Measurements from ENCODE around the gene KRTAP9-1. TPM values are rescaled to one million over a fixed set of nuclear protein-coding genes. Genes with fewer than 3 reads are reported as not detected.

The KRTAP9-1 gene
- total and polyA plus RNA-seq, 4 donors, result not detected

GRCh38 chr17:41150026-41150425, 39.7 kb upstream of the KRTAP9-1 start:
- no peak overlapping the region for H3K4me3 ChIP-seq (ENCODE audit: low read depth in 1 of 3, low read length in 3 of 3)
- peaks cover 0 to 3% (median 0%) of the 10 kb centered on the region in 4 donors for H3K27me3 ChIP-seq (ENCODE audit: control insufficient read depth in 4 of 4, insufficient read depth in 4 of 4, low read length in 3 of 4)
- no peaks in the 10 kb centered on the region for H3K36me3 ChIP-seq (ENCODE audit: control insufficient read depth in 4 of 4, insufficient read depth in 3 of 4, low read depth in 1 of 4, low read length in 3 of 4)
- no peak for DNase-seq (ENCODE audit: low spot score)
- TF ChIP-seq, protein P1, sequence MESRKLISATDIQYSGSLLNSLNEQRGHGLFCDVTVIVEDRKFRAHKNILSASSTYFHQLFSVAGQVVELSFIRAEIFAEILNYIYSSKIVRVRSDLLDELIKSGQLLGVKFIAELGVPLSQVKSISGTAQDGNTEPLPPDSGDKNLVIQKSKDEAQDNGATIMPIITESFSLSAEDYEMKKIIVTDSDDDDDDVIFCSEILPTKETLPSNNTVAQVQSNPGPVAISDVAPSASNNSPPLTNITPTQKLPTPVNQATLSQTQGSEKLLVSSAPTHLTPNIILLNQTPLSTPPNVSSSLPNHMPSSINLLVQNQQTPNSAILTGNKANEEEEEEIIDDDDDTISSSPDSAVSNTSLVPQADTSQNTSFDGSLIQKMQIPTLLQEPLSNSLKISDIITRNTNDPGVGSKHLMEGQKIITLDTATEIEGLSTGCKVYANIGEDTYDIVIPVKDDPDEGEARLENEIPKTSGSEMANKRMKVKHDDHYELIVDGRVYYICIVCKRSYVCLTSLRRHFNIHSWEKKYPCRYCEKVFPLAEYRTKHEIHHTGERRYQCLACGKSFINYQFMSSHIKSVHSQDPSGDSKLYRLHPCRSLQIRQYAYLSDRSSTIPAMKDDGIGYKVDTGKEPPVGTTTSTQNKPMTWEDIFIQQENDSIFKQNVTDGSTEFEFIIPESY (IDR thresholded peaks at IDR 0.05), result no peak
- no peak for TF ChIP-seq FOXA2 (IDR thresholded peaks at IDR 0.05)
- TF ChIP-seq, protein P2, sequence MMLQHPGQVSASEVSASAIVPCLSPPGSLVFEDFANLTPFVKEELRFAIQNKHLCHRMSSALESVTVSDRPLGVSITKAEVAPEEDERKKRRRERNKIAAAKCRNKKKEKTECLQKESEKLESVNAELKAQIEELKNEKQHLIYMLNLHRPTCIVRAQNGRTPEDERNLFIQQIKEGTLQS (IDR thresholded peaks at IDR 0.05), result no peak
- TF ChIP-seq, protein P3, sequence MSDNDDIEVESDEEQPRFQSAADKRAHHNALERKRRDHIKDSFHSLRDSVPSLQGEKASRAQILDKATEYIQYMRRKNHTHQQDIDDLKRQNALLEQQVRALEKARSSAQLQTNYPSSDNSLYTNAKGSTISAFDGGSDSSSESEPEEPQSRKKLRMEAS (IDR thresholded peaks at IDR 0.05), result no peak
- TF ChIP-seq RXRA (IDR thresholded peaks at IDR 0.05), result no peak
- no peak for TF ChIP-seq EGR1 (IDR thresholded peaks at IDR 0.05; ENCODE audit: low read depth in 2 of 2)
- no peak for TF ChIP-seq GABPA (IDR thresholded peaks at IDR 0.05 in 1 of 2, conservative IDR thresholded peaks at IDR 0.05 in 1 of 2)
- no peak for TF ChIP-seq SP1 (IDR thresholded peaks at IDR 0.05)
- TF ChIP-seq YY1 (IDR thresholded peaks at IDR 0.05), result no peak
- no peak for TF ChIP-seq CTCF (IDR thresholded peaks at IDR 0.05; ENCODE audit: low read depth, low read length, missing input control)
- TF ChIP-seq NR2F2 (IDR thresholded peaks at IDR 0.05), result no peak
- no peak for TF ChIP-seq RAD21 (IDR thresholded peaks at IDR 0.05)
- no peak for TF ChIP-seq HNF4G (IDR thresholded peaks at IDR 0.05)
- no peak for TF ChIP-seq HNF4A (conservative IDR thresholded peaks at IDR 0.05)
- TF ChIP-seq REST (IDR thresholded peaks at IDR 0.05), result no peak
- no peak for TF ChIP-seq FOXA1 (IDR thresholded peaks at IDR 0.05)
- no peaks in the 10 kb centered on the region for H3K9me3 ChIP-seq (ENCODE audit: control insufficient read depth in 4 of 4, low read length in 3 of 4)
- WGBS, result 87% methylated on average over 4 of the region's 4 CpGs
- H3K27ac ChIP-seq (ENCODE audit: low read depth in 1 of 2, low read length in 2 of 2), result no peak overlapping the region
- no peak overlapping the region for H3K9ac ChIP-seq (ENCODE audit: low read depth in 1 of 2, low read length in 2 of 2)
- no peaks in the 10 kb centered on the region for H3K4me1 ChIP-seq (ENCODE audit: control insufficient read depth in 4 of 4, insufficient read depth in 4 of 4, low read length in 3 of 4)

DNA sequence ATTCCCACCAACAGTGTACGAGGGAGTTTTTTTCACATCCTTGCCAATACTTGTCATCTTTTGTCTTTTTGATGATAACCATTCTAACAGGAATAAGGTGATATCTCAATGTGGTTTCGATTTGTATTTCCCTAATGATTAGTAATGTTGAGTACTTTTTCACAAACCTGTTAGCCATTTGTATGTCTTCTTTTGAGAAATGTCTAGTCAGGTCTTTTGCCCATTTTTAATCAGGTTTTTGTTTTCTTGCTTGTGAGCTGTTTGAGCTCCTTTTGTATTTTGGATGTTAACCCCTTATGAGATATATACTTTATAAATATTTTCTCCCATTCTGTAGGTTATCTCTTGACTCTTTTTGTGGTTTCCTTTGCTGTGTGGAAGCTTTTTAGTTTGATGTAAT, 38.2 kb upstream of the KRTAP9-1 start:
- no peak for DNase-seq (ENCODE audit: low spot score)
- no peak overlapping the region for H3K9ac ChIP-seq (ENCODE audit: low read depth in 1 of 2, low read length in 2 of 2)
- H3K4me1 ChIP-seq (ENCODE audit: control insufficient read depth in 4 of 4, insufficient read depth in 4 of 4, low read length in 3 of 4), result no peaks in the 10 kb centered on the region
- 52% methylated on average over 2 of the region's 2 CpGs for WGBS
- no peaks in the 10 kb centered on the region for H3K9me3 ChIP-seq (ENCODE audit: control insufficient read depth in 4 of 4, low read length in 3 of 4)
- no peak overlapping the region for H3K27ac ChIP-seq (ENCODE audit: low read depth in 1 of 2, low read length in 2 of 2)
- H3K4me3 ChIP-seq (ENCODE audit: low read depth in 1 of 3, low read length in 3 of 3), result no peak overlapping the region
- peaks cover 0 to 3% (median 0%) of the 10 kb centered on the region in 4 donors for H3K27me3 ChIP-seq (ENCODE audit: control insufficient read depth in 4 of 4, insufficient read depth in 4 of 4, low read length in 3 of 4)
- no peaks in the 10 kb centered on the region for H3K36me3 ChIP-seq (ENCODE audit: control insufficient read depth in 4 of 4, insufficient read depth in 3 of 4, low read depth in 1 of 4, low read length in 3 of 4)
- TF ChIP-seq JUND (IDR thresholded peaks at IDR 0.05) (no peak), NR2F2 (IDR thresholded peaks at IDR 0.05) (no peak), FOXA1 (IDR thresholded peaks at IDR 0.05) (no peak), CTCF (IDR thresholded peaks at IDR 0.05; ENCODE audit: low read depth, low read length, missing input control) (no peak), RAD21 (IDR thresholded peaks at IDR 0.05) (no peak), SP1 (IDR thresholded peaks at IDR 0.05) (no peak), FOXA2 (IDR thresholded peaks at IDR 0.05) (no peak), HNF4G (IDR thresholded peaks at IDR 0.05) (no peak)
- TF ChIP-seq, protein P3 (IDR thresholded peaks at IDR 0.05), result no peak
- TF ChIP-seq, protein P1 (IDR thresholded peaks at IDR 0.05), result no peak
